MCF 10A (cell line): ENCODE results near the gene TMEM218. TPM values are rescaled to one million over a fixed set of nuclear protein-coding genes. Genes with fewer than 3 reads are reported as not detected.

ENCODE experiments used
- Bru-seq: library from RNA; stranded (reverse); fragments of 400-500 nt; gene quantifications from one replicate; lab custom pipeline; 2021; lab: Mats Ljungman, UMichigan
- BruChase-seq, 2 experiments: library from RNA; stranded (reverse); fragments of 400-500 nt; gene quantifications; one replicate each; lab custom pipeline; 2021; lab: Mats Ljungman, UMichigan
- BruUV-seq: library from RNA; stranded (reverse); fragments of 400-500 nt; replicated peaks from 2 replicates; lab custom pipeline; 2021; lab: Mats Ljungman, UMichigan
- CTCF ChIA-PET: fragments of 300-600 bp; sonication (Branson Sonifier 250); formaldehyde crosslinking; extraction: SDS; loops from one replicate; lab custom pipeline; 2021; ENCODE audit warnings: antibody characterized with exemption, inconsistent platforms; lab: Yijun Ruan, JAX
- POLR2A ChIA-PET: fragments of 300-600, 350-650 bp; sonication (Branson Sonifier 250); formaldehyde crosslinking; extraction: SDS; loops from one replicate; lab custom pipeline; 2020; ENCODE audit warnings: antibody characterized with exemption, inconsistent platforms; lab: Yijun Ruan, JAX
- DNase-seq: peaks from one replicate; pipeline ENCODE4 v3.0.0-alpha.2; 2018; ENCODE audit not compliant: unreplicated experiment
- H3K27ac Mint-ChIP-seq: one replicate; pipeline ENCODE4 v1.8.0; 2022; ENCODE audit warnings: mild to moderate bottlenecking, low read depth, mixed read lengths; ENCODE audit not compliant: unreplicated experiment
- H3K27me3 Mint-ChIP-seq: one replicate; pipeline ENCODE4 v1.8.0; 2022; ENCODE audit warnings: mixed read lengths; ENCODE audit not compliant: insufficient read depth, unreplicated experiment
- H3K36me3 Mint-ChIP-seq: one replicate; pipeline ENCODE4 v1.8.0; 2022; ENCODE audit warnings: mild to moderate bottlenecking, moderate library complexity, mixed read lengths; ENCODE audit not compliant: insufficient read depth, unreplicated experiment
- H3K4me1 Mint-ChIP-seq: one replicate; pipeline ENCODE4 v1.8.0; 2022; ENCODE audit warnings: mixed read lengths; ENCODE audit not compliant: insufficient read depth, unreplicated experiment
- H3K4me3 Mint-ChIP-seq: one replicate; pipeline ENCODE4 v1.8.0; 2022; ENCODE audit warnings: mild to moderate bottlenecking, moderate library complexity, mixed read lengths; ENCODE audit not compliant: unreplicated experiment
- H3K9me3 Mint-ChIP-seq: one replicate; pipeline ENCODE4 v1.8.0; 2022; ENCODE audit warnings: mixed read lengths; ENCODE audit not compliant: unreplicated experiment
- CTCF ChIP-seq: fragments of 200-600 bp; IDR thresholded peaks from one replicate; pipeline ENCODE4 v1.8.0; 2022; ENCODE audit warnings: antibody characterized with exemption, mild to moderate bottlenecking; ENCODE audit not compliant: unreplicated experiment
- intact Hi-C: fragments of 100-400 bp; cut with micrococcal nuclease; formaldehyde crosslinking; loops from 2 replicates; pipeline ENCODE4 v1.14.1; 2022
- long read RNA-seq: library from polyadenylated mRNA; stranded (forward); transcript quantifications from one replicate; pipeline ENCODE4 v2.0.0, GENCODE V29; 2022
- total RNA-seq: library from RNA; stranded (reverse); gene quantifications from 2 replicates; pipeline ENCODE4 v1.2.3, GENCODE V29; 2022

TMEM218 gene
- total RNA-seq (21.1 and 31.3 TPM in 2 replicates), Bru-seq, nascent RNA (percentile 71 among the genes with signal in this experiment), BruChase-seq, experiment 1, labeled RNA remaining after a 6-hour chase (percentile 66 among the genes with signal in this experiment), BruChase-seq, experiment 2, labeled RNA remaining after a 2-hour chase (percentile 77 among the genes with signal in this experiment)
- long read RNA-seq, transcript TMEM218-213 (5 exons, 1,828 nt) = major isoform, 5 of 58 reads
- long read RNA-seq, partial matches to known transcripts = 2 of 58 reads
- long read RNA-seq, other reads (novel, unspliced or antisense) = 46 of 58 reads

GRCh38 chr11:125111343-125112207, at the start of gene TMEM218:
TMEM218 (minus strand) TSS chr11:125111626; CDS start chr11:125102241, 9,385 bp downstream.
- ChIA-PET POLR2A (interaction anchor here (0.6 to 2.9 kb wide), 23 partner anchors 9 to 896 kb away, joined by 3 to 15 read pairs (median 4); partner anchors contain the start of gene CCDC15), CTCF (interaction anchor here (0.6 to 4.6 kb wide), 13 partner anchors 9 to 1307 kb away, joined by 3 to 37 read pairs (median 4); no protein-coding TSS in a partner anchor)
- peaks cover 5% of the 10 kb centered on the region for H3K4me1 Mint-ChIP-seq
- peak within 1 kb of the TSS; percentile 96 for H3K27ac Mint-ChIP-seq
- H3K27me3 Mint-ChIP-seq = no peaks in the 10 kb centered on the region
- peak within 1 kb of the TSS; percentile 98 for H3K4me3 Mint-ChIP-seq
- BruUV-seq = no TSS peak
- DNase-seq = peak; percentile 99
- H3K36me3 Mint-ChIP-seq = no peaks in the 10 kb centered on the region
- H3K9me3 Mint-ChIP-seq = peaks cover 8% of the 10 kb centered on the region
- no peak for TF ChIP-seq CTCF
- intact Hi-C loops = loop anchor here (5.0 kb wide), 1 partner anchor 49 kb away; the partner anchor contains the start of gene SLC37A2

- Mint-ChIP-seq H3K36me3 (no peaks in the 10 kb centered on the region), H3K27ac (no peak overlapping the region), H3K9me3 (no peaks in the 10 kb centered on the region), H3K4me3 (no peak overlapping the region), H3K27me3 (no peaks in the 10 kb centered on the region), H3K4me1 (no peaks in the 10 kb centered on the region)
- CTCF ChIA-PET = interaction anchor here (0.9 to 14.8 kb wide), 7 partner anchors 9 to 292 kb away, joined by 3 to 192 read pairs (median 4); no protein-coding TSS in a partner anchor
- POLR2A ChIA-PET = no interaction called here
- peak; percentile 17 for DNase-seq
- intact Hi-C loops = no loop called here
- no peak for TF ChIP-seq CTCF
- no TSS peak for BruUV-seq
Observed at GRCh38 chr11:125157953-125158680, 46.7 kb upstream of the TMEM218 start.

DNA sequence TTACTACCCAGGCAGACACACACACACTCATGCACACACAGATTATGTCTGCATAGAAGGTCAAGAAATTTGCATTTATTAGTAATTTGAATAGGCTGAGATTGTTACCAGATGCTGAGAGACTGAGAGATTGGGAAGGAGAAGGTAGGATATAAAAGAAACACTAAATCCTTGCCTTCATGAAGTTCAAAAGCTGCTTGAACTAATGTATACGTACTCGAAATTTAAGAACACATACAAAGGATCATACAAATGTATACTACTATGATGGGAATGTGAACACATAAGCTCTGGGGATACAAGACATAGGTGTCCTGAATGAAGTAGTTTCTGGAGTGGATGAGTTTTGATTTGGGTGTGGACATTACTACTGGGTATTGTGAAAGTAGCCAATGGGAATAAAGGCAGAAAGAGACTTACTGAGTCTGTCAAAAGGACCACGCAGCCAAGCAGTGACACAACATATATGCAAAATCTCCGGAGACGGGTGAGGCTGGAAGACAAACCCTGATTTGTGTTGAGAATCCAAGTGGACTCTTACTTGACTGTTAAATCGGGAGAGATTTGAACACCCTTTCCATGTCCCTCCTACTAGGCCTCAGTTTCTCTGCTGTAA, 45.8 kb upstream of the TMEM218 start:
- POLR2A ChIA-PET = no interaction called here
- intact Hi-C loops = no loop called here
- Mint-ChIP-seq H3K4me3 (no peak overlapping the region), H3K36me3 (no peaks in the 10 kb centered on the region), H3K9me3 (no peaks in the 10 kb centered on the region), H3K4me1 (no peaks in the 10 kb centered on the region), H3K27ac (no peak overlapping the region), H3K27me3 (no peaks in the 10 kb centered on the region)
- no peak for TF ChIP-seq CTCF
- CTCF ChIA-PET = interaction anchor here (0.7 to 14.8 kb wide), 8 partner anchors 8 to 291 kb away, joined by 3 to 192 read pairs (median 4); no protein-coding TSS in a partner anchor
- no peak for DNase-seq
- BruUV-seq = no TSS peak
